SK-N-SH treated with all-trans-retinoic acid at 6 μM for 48 hours (cell line): ENCODE data around the gene MIA3.

Experiments
- ARNTL ChIP-seq: fragments of 450-650 bp; formaldehyde crosslinking; IDR thresholded peaks from 2 replicates; pipeline ENCODE4 v1.5.0; 2020; ENCODE audit warnings: low read depth, mild to moderate bottlenecking, moderate library complexity, borderline replicate concordance
- BACH2 ChIP-seq: fragments of 250-450 bp; sonication (Bioruptor Pico); IDR thresholded peaks from 2 replicates; pipeline ENCODE4 v1.9.0; 2021; ENCODE audit warnings: mild to moderate bottlenecking, borderline replicate concordance
- CREB5 ChIP-seq: fragments of 250-450 bp; sonication (Bioruptor Pico); IDR thresholded peaks from 2 replicates; pipeline ENCODE4 v1.5.1; 2020; ENCODE audit warnings: low read depth, mild to moderate bottlenecking, moderate library complexity
- ESRRG ChIP-seq: fragments of 250-450 bp; sonication (Bioruptor Pico); IDR thresholded peaks from 2 replicates; pipeline ENCODE4 v1.6.1; 2021; ENCODE audit warnings: mild to moderate bottlenecking
- PATZ1 ChIP-seq: fragments of 250-450 bp; sonication (Bioruptor Pico); IDR thresholded peaks from 2 replicates; pipeline ENCODE4 v1.8.0; 2020; ENCODE audit warnings: mild to moderate bottlenecking, moderate library complexity, borderline replicate concordance
- PPARA ChIP-seq: fragments of 250-450 bp; sonication (Bioruptor Pico); IDR thresholded peaks from 2 replicates; pipeline ENCODE4 v1.5.0; 2020; ENCODE audit warnings: mild to moderate bottlenecking, borderline replicate concordance
- ZFP3 ChIP-seq: fragments of 250-450 bp; sonication (Bioruptor Pico); IDR thresholded peaks from 2 replicates; pipeline ENCODE4 v1.5.0; 2020; ENCODE audit warnings: mild to moderate bottlenecking, moderate library complexity
- ZNF565 ChIP-seq: fragments of 450-650 bp; formaldehyde crosslinking; conservative IDR thresholded peaks from 2 replicates; pipeline ENCODE4 v1.5.0; 2020; ENCODE audit warnings: low read depth, mild to moderate bottlenecking, moderate library complexity

- TF ChIP-seq ZNF565 (no peak), PPARA (CRISPR knock-in tag) (no peak), PATZ1 (CRISPR knock-in tag) (no peak), ZFP3 (CRISPR knock-in tag) (no peak), ARNTL (CRISPR knock-in tag) (no peak), CREB5 (CRISPR knock-in tag) (no peak), ESRRG (CRISPR knock-in tag) (no peak), BACH2 (CRISPR knock-in tag) (no peak)
Observed at GRCh38 chr1:222592171-222592570, 25.7 kb upstream of the MIA3 start.
